ENCODE results near the gene PTAFR.
"Not testable (repeated sequence)": the region's sequence is repeated elsewhere in the genome, so short reads cannot be mapped to it uniquely, and the experiment has no call there.

PTAFR gene

GRCh38 chr1:28143496-28144202, 32.8 kb downstream of the PTAFR start:
- no peak for DNase-seq

- no peak for DNase-seq
Observed at GRCh38 chr1:28141685-28142084, 34.8 kb downstream of the PTAFR start.

- DNase-seq: not testable (repeated sequence)
Observed at GRCh38 chr1:28139866-28140265, 36.6 kb downstream of the PTAFR start.

GRCh38 chr1:28139025-28139712, 37.3 kb downstream of the PTAFR start:
- peak; percentile 49 for DNase-seq

GRCh38 chr1:28136922-28137613, 39.4 kb downstream of the PTAFR start:
- no peak for DNase-seq

GRCh38 chr1:28136169-28136921, 40.1 kb downstream of the PTAFR start:
- no peak for DNase-seq

GRCh38 chr1:28135371-28136168, 40.9 kb downstream of the PTAFR start:
- DNase-seq: peak; percentile 70

- no peak for DNase-seq
Observed at GRCh38 chr1:28134651-28135207, 41.8 kb downstream of the PTAFR start.

GRCh38 chr1:28132171-28133167, 44.0 kb downstream of the PTAFR start:
- peak; percentile 79 for DNase-seq

GRCh38 chr1:28130901-28131300, 45.6 kb downstream of the PTAFR start:
- no peak for DNase-seq

GRCh38 chr1:28129150-28129549, 47.3 kb downstream of the PTAFR start:
- DNase-seq: no peak

- DNase-seq: peak; percentile 73
Observed at GRCh38 chr1:28127617-28128257, 48.8 kb downstream of the PTAFR start.

- DNase-seq: peak; percentile 64
Observed at GRCh38 chr1:28126783-28127490, 49.6 kb downstream of the PTAFR start.

GRCh38 chr1:28126212-28126611, 50.3 kb downstream of the PTAFR start:
- DNase-seq: no peak

- no peak for DNase-seq
Observed at GRCh38 chr1:28123461-28123961, 53.0 kb downstream of the PTAFR start.

- no peak for DNase-seq
Observed at GRCh38 chr1:28122183-28122582, 54.3 kb downstream of the PTAFR start.

GRCh38 chr1:28119556-28119955, 56.9 kb downstream of the PTAFR start:
- no peak for DNase-seq

- DNase-seq: no peak
Observed at GRCh38 chr1:28118640-28119307, 57.7 kb downstream of the PTAFR start.

- DNase-seq: peak; percentile 92
Observed at GRCh38 chr1:28115267-28115666, 61.2 kb downstream of the PTAFR start.

All from hematopoietic multipotent progenitor cell treated with erythropoietin and hydrocortisone succinate and interleukin-3 and kit ligand, for 4 days (in vitro differentiated cells).